Testis (tissue), 3 donors: ENCODE data around the gene SIK3. TPM values are rescaled to one million over a fixed set of nuclear protein-coding genes. Genes with fewer than 3 reads are reported as not detected.

Source experiments
- DNase-seq: peaks from one replicate; pipeline ENCODE4 v3.0.0-alpha.2; 2019
- H3K27ac ChIP-seq, 2 donors: fragments of 200-600 bp; sonication (generic); one replicate each; pipeline ENCODE4 v1.5.1; 2019
- H3K27me3 ChIP-seq: fragments of 200-600 bp; sonication (generic); one replicate; pipeline ENCODE4 v1.5.1; 2019
- H3K36me3 ChIP-seq: fragments of 200-600 bp; sonication (generic); one replicate; pipeline ENCODE4 v1.5.1; 2017; ENCODE audit warnings: low read depth; ENCODE audit errors: missing control alignments
- H3K4me1 ChIP-seq: fragments of 200-600 bp; sonication (generic); one replicate; pipeline ENCODE4 v1.5.1; 2019
- H3K4me3 ChIP-seq, 2 donors: fragments of 200-600 bp; sonication (generic); one replicate each; pipeline ENCODE4 v1.5.1; 2017 to 2019
- H3K9me3 ChIP-seq: fragments of 200-600 bp; sonication (generic); one replicate; pipeline ENCODE4 v1.5.1; 2017
- POLR2A ChIP-seq: fragments of 450-650 bp; IDR thresholded peaks from one replicate; pipeline ENCODE4 v1.6.1; 2017; ENCODE audit warnings: antibody characterized with exemption, mild to moderate bottlenecking, moderate library complexity
- WGBS, 2 donors: methylation state at CpG; one replicate each; pipeline ENCODE4 v1.1.5; 2018; 5-methylcytosine and 5-hydroxymethylcytosine counted together
- intact Hi-C: fragments of 100-400 bp; cut with DNase I; formaldehyde crosslinking; loops from one replicate; pipeline ENCODE4 v1.15.1; 2023; ENCODE audit warnings: low total_unique reads
- polyA plus RNA-seq: library from polyadenylated mRNA; stranded (reverse); fragments of 350-450 nt; fragmentation: Illumina TruSeq; extraction: RNeasy Lipid Tissue Mini Kit (QIAGEN cat#74804); gene quantifications from one replicate; pipeline ENCODE4 v1.2.3, GENCODE V29; 2014; ENCODE audit warnings: low read depth, low replicate concordance; ENCODE audit not compliant: insufficient read depth
- small RNA-seq, 2 donors: library from RNA; depleted of rRNA; stranded (forward); fragments of <200 nt; gene quantifications; one replicate each; pipeline ENCODE3, GENCODE V24; 2016
- total RNA-seq, 2 donors: library from RNA; depleted of rRNA; stranded (reverse); fragments of >200 nt; gene quantifications; one replicate each; pipeline ENCODE4 v1.2.3, GENCODE V29; 2016
- TF ChIP-seq, protein P1 (sequence below), 3 experiments: fragments of 450-650 bp in 2 of 3; fragments of 200-600 bp in 1 of 3; sonication (generic) in 1 of 3; IDR thresholded peaks; one replicate each; pipeline ENCODE4 v1.5.1; 2016 to 2019; ENCODE audit warnings: antibody characterized with exemption in 3 of 3, mild to moderate bottlenecking in 2 of 3, moderate library complexity in 1 of 3

The SIK3 gene
- total and polyA plus RNA-seq, 3 donors from 2014 or later = 112 to 125 (median 123) TPM

DNA sequence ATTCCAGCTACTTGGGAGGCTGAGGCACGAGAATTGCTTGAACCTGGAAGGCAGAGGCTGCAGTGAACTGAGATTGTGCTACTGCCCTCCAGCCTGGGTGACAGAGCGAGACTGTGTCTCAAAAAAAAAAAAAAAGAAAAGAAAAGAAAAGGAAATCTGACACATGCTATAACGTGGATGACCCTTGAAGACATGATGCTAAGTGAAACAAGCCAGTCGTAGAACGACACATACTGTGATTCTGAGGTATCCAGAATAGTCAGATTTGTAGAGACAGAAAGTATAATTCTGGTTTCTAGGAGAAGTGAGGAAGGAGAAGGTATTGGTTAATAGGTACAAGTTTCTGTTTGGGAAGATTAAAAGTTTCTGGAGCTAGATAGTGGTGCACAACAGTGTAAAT lies 299.9 kb downstream of the SIK3 start:
- H3K4me1 ChIP-seq = no peaks in the 10 kb centered on the region
- H3K27ac ChIP-seq = no peak overlapping the region
- DNase-seq = no peak
- intact Hi-C loops = no loop called here
- H3K9me3 ChIP-seq = no peaks in the 10 kb centered on the region
- WGBS, 2 donors = 83 to 91% methylated on average over 5 of the region's 5 CpGs
- H3K27me3 ChIP-seq = no peaks in the 10 kb centered on the region
- H3K36me3 ChIP-seq = no peaks in the 10 kb centered on the region
- no peak for TF ChIP-seq POLR2A
- TF ChIP-seq, protein P1, sequence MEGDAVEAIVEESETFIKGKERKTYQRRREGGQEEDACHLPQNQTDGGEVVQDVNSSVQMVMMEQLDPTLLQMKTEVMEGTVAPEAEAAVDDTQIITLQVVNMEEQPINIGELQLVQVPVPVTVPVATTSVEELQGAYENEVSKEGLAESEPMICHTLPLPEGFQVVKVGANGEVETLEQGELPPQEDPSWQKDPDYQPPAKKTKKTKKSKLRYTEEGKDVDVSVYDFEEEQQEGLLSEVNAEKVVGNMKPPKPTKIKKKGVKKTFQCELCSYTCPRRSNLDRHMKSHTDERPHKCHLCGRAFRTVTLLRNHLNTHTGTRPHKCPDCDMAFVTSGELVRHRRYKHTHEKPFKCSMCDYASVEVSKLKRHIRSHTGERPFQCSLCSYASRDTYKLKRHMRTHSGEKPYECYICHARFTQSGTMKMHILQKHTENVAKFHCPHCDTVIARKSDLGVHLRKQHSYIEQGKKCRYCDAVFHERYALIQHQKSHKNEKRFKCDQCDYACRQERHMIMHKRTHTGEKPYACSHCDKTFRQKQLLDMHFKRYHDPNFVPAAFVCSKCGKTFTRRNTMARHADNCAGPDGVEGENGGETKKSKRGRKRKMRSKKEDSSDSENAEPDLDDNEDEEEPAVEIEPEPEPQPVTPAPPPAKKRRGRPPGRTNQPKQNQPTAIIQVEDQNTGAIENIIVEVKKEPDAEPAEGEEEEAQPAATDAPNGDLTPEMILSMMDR (IDR thresholded peaks at IDR 0.05) = no peak
- no peak overlapping the region for H3K4me3 ChIP-seq

DNA sequence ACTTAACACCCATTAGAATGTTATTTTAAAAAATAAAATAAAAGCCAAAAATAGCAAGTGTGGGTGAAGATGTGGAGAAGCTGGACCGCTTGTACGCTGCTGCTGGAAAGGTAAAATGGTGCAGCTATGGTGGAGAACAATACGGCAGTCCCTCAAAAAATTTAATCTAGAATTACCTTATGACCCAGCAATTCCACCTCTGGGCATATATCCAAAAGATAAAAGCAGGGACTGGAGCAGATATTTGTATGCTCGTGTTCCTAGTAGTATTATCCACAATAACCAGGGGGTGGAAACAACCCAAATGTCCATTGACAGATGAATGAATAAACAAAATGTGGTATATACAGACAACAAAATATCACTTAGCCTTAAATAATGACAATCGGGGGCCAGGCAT lies 300.4 kb downstream of the SIK3 start:
- no peaks in the 10 kb centered on the region for H3K4me1 ChIP-seq
- H3K9me3 ChIP-seq = no peaks in the 10 kb centered on the region
- no peak overlapping the region for H3K4me3 ChIP-seq
- H3K36me3 ChIP-seq = no peaks in the 10 kb centered on the region
- H3K27me3 ChIP-seq = no peaks in the 10 kb centered on the region
- intact Hi-C loops = no loop called here
- no peak for DNase-seq
- 68 to 79% methylated on average over 5 of the region's 5 CpGs for WGBS, 2 donors
- TF ChIP-seq, protein P1 (IDR thresholded peaks at IDR 0.05) = no peak
- no peak for TF ChIP-seq POLR2A
- H3K27ac ChIP-seq = no peak overlapping the region

DNA sequence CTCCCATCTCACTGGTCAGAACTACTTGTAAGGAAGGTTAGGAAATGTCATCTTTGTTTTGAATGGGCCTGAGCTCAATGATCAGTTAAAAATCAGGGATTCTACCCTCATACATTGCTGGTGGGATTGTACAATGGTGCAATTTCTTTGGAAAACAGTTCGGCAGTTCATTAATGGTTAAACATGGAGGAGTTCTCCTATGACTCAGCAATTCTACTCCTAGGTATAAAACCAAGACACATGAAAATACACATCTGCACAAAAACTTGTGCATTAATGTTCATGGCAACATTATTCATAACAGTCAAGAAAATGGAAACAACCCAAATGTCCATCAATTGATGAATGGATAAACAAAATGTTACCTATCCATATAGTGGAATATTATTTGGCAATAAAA lies 301.7 kb downstream of the SIK3 start:
- Histone ChIP-seq H3K9me3 (no peaks in the 10 kb centered on the region), H3K4me3 (no peak overlapping the region), H3K27ac (no peak overlapping the region), H3K36me3 (no peaks in the 10 kb centered on the region), H3K4me1 (peaks cover 1% of the 10 kb centered on the region), H3K27me3 (no peaks in the 10 kb centered on the region)
- intact Hi-C loops = no loop called here
- DNase-seq = no peak
- TF ChIP-seq, protein P1 (IDR thresholded peaks at IDR 0.05) = no peak
- TF ChIP-seq POLR2A = no peak
- WGBS, 2 donors = 85 to 88% methylated on average over 1 of the region's 1 CpG

DNA sequence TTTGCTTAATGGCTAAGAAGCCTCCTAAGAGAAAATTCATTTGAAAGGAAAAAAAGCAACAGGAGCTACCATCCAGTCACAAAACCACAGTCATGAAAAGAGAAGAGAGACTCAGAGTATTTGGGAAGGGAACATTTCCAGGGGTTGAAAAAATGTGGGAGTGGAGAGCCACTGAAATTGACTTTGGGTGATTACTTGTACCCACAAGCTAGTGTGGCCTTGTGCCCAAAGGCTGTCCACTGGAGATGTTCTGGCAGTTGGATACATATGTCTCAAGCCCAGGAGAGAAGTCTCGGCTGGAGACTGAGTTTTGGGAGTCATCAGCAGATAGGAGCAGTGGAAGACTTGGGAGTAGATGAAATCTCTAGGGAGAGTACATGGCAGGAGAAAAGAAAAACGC lies 303.4 kb downstream of the SIK3 start:
- DNase-seq = no peak
- WGBS, 2 donors = 70 to 84% methylated on average over 2 of the region's 2 CpGs

DNA sequence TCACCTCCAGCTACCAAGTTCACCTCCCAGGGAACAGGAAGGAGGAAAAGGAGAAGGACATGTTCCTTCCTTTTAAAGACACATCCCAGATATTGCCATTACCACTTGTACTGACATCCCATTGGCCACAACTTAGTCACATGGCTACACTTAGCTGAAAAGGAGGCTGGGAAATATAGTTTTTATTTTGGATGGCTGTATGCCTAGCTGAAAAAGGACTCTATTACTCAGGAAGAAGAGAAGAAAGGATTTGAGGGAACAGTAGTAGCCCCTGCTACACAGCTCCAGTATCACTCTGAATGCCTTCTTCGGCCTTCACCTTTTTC lies 304.5 kb downstream of the SIK3 start:
- 94 to 97% methylated on average over 1 of the region's 1 CpG for WGBS, 2 donors
- H3K27ac ChIP-seq = no peak overlapping the region
- TF ChIP-seq, protein P1 (IDR thresholded peaks at IDR 0.05) = no peak
- TF ChIP-seq POLR2A = no peak
- DNase-seq = no peak
- H3K4me3 ChIP-seq = no peak overlapping the region
- no peaks in the 10 kb centered on the region for H3K36me3 ChIP-seq
- H3K27me3 ChIP-seq = no peaks in the 10 kb centered on the region
- H3K9me3 ChIP-seq = no peaks in the 10 kb centered on the region
- intact Hi-C loops = loop anchor here (5.0 kb wide), 1 partner anchor 314 kb away; no protein-coding TSS in a partner anchor
- peaks cover 7% of the 10 kb centered on the region for H3K4me1 ChIP-seq

More for the DNA sequence above, 303.4 kb downstream of the SIK3 start:
- Histone ChIP-seq H3K27ac (no peak overlapping the region), H3K9me3 (no peaks in the 10 kb centered on the region), H3K4me3 (no peak overlapping the region), H3K4me1 (peaks cover 7% of the 10 kb centered on the region), H3K27me3 (no peaks in the 10 kb centered on the region), H3K36me3 (no peaks in the 10 kb centered on the region)
- intact Hi-C loops = loop anchor here (5.0 kb wide), 1 partner anchor 312 kb away; no protein-coding TSS in a partner anchor
- no peak for TF ChIP-seq POLR2A
- TF ChIP-seq, protein P1 (IDR thresholded peaks at IDR 0.05) = no peak

Small RNAs within 50 kb of the gene (small RNA-seq; reads per million reads assigned to genes)
- gene AP000936.3 = 0 reads per million in 2 donors
- gene RNY4P6 = 0 to 0.19 reads per million in 2 donors

Other genes with a start within 250 kb of the SIK3 start
- gene PAFAH1B2, start 45.9 kb upstream of the SIK3 start, total RNA-seq = 100 to 1,000 TPM; 150 to 156 TPM
- gene PAFAH1B2, start 45.9 kb upstream of the SIK3 start, polyA plus RNA-seq = 66.5 TPM
- gene SIDT2, start 80.3 kb upstream of the SIK3 start, total RNA-seq = 100 to 1,000 TPM in 1 of 2 donors, 10 to 100 TPM in 1; 93.8 to 129 TPM
- gene SIDT2, start 80.3 kb upstream of the SIK3 start, polyA plus RNA-seq = 69.5 TPM
- 100 to 1,000 TPM; 167 to 187 TPM for gene TAGLN, start 100.9 kb upstream of the SIK3 start, total RNA-seq
- 800 TPM for gene TAGLN, start 100.9 kb upstream of the SIK3 start, polyA plus RNA-seq
- gene PCSK7, start 133.6 kb upstream of the SIK3 start, total RNA-seq = 10 to 100 TPM; 57.7 to 66.5 TPM
- gene PCSK7, start 133.6 kb upstream of the SIK3 start, polyA plus RNA-seq = 52.0 TPM
- gene RNF214, start 134.2 kb upstream of the SIK3 start, total RNA-seq = 10 to 100 TPM; 37.8 to 48.9 TPM
- 44.9 TPM for gene RNF214, start 134.2 kb upstream of the SIK3 start, polyA plus RNA-seq
- gene BACE1-AS, start 192.9 kb upstream of the SIK3 start, total RNA-seq = 10 to 100 TPM; 13.8 to 17.9 TPM
- gene BACE1-AS, start 192.9 kb upstream of the SIK3 start, polyA plus RNA-seq = 11.2 TPM
- 10 to 100 TPM; 24.7 to 32.5 TPM for gene BACE1, start 217.8 kb upstream of the SIK3 start, total RNA-seq
- 50.4 TPM for gene BACE1, start 217.8 kb upstream of the SIK3 start, polyA plus RNA-seq
- 100 to 1,000 TPM in 1 of 2 donors, 10 to 100 TPM in 1; 83.3 to 157 TPM for gene CEP164, start 229.4 kb upstream of the SIK3 start, total RNA-seq
- gene CEP164, start 229.4 kb upstream of the SIK3 start, polyA plus RNA-seq = 111 TPM